Measurements from ENCODE around the gene RIOK3. TPM values are rescaled to one million over a fixed set of nuclear protein-coding genes. Genes with fewer than 3 reads are reported as not detected.

Gene RIOK3
- polyA plus RNA-seq, 2 of the 4 experiments (the other 2 are of a cell fraction): 25.3 to 43.3 TPM

GRCh38 chr18:23442958-23443357 is 10.1 kb upstream of the RIOK3 start:
- DNase-seq (ENCODE audit: low read depth in 1 of 2, low spot score in 1 of 2) (no peak), ATAC-seq (no peak), FAIRE-seq (no peak)
- Histone ChIP-seq H3K9me3 (no peaks in the 10 kb centered on the region), H3K4me3 (no peak overlapping the region), H3K4me2 (no peak overlapping the region), H3K4me1 (no peaks in the 10 kb centered on the region), H3K27ac (no peak overlapping the region)
- TF ChIP-seq MAFK (IDR thresholded peaks at IDR 0.05; ENCODE audit: partially characterized antibody) (peak; percentile 28), BHLHE40 (IDR thresholded peaks at IDR 0.05; ENCODE audit: low read depth, low read length) (no peak), POLR2AphosphoS2 (conservative IDR thresholded peaks at IDR 0.05; ENCODE audit: low read length) (no peak), SMC3 (IDR thresholded peaks at IDR 0.05) (no peak)
- CTCF ChIA-PET: interaction anchor here (1.4 kb wide), 1 partner anchor 56 kb away, joined by 5 read pairs; no protein-coding TSS in a partner anchor
- POLR2A ChIA-PET: interaction anchor here (1.0 kb wide), 1 partner anchor 10 kb away, joined by 4 read pairs; the partner anchor contains the start of gene RIOK3
- WGBS (ENCODE audit: missing lambda C conversion rate): 69% methylated on average over 3 of the region's 3 CpGs

- DNase-seq (ENCODE audit: low read depth in 1 of 2, low spot score in 1 of 2) (no peak), FAIRE-seq (no peak), ATAC-seq (no peak)
- H3K27ac ChIP-seq: no peak overlapping the region
- H3K4me1 ChIP-seq: peaks cover 9% of the 10 kb centered on the region
- WGBS (ENCODE audit: missing lambda C conversion rate): 81% methylated on average over 1 of the region's 1 CpG
- H3K4me2 ChIP-seq: no peak overlapping the region
- ChIA-PET CTCF (no interaction called here), POLR2A (no interaction called here)
- no peaks in the 10 kb centered on the region for H3K9me3 ChIP-seq
- no peak overlapping the region for H3K4me3 ChIP-seq
- TF ChIP-seq MAZ (IDR thresholded peaks at IDR 0.05; ENCODE audit: borderline replicate concordance, low read depth, low read length): no peak
- no peak for TF ChIP-seq CHD2 (IDR thresholded peaks at IDR 0.05; ENCODE audit: low read length, partially characterized antibody)
- TF ChIP-seq E2F6 (IDR thresholded peaks at IDR 0.05; ENCODE audit: borderline replicate concordance, low read depth): no peak
- no peak for TF ChIP-seq NR3C1 (IDR thresholded peaks at IDR 0.05)
- TF ChIP-seq NPAS2 (CRISPR knock-in tag; IDR thresholded peaks at IDR 0.05; ENCODE audit: borderline replicate concordance): no peak
- no peak for TF ChIP-seq PHF8 (IDR thresholded peaks at IDR 0.05; ENCODE audit: borderline replicate concordance, low read depth)
- no peak for TF ChIP-seq JUN (IDR thresholded peaks at IDR 0.05)
- TF ChIP-seq ATOH8 (CRISPR knock-in tag; IDR thresholded peaks at IDR 0.05; ENCODE audit: low read depth): no peak
- no peak for TF ChIP-seq RAD21 (conservative IDR thresholded peaks at IDR 0.05 in 1 of 2, IDR thresholded peaks at IDR 0.05 in 1 of 2)
- no peak for TF ChIP-seq EHMT2 (IDR thresholded peaks at IDR 0.05; ENCODE audit: low read depth)
- no peak for TF ChIP-seq ELK1 (IDR thresholded peaks at IDR 0.05; ENCODE audit: low read depth, low read length)
- no peak for TF ChIP-seq TFCP2L1 (CRISPR knock-in tag; IDR thresholded peaks at IDR 0.05)
- no peak for TF ChIP-seq CTCF (IDR thresholded peaks at IDR 0.05)
- no peak for TF ChIP-seq HES2 (IDR thresholded peaks at IDR 0.05)
- TF ChIP-seq FOSB (CRISPR knock-in tag; IDR thresholded peaks at IDR 0.05): no peak
Measured at GRCh38 chr18:23448291-23448690, 4.8 kb upstream of the RIOK3 start.

- ChIA-PET CTCF (no interaction called here), POLR2A (no interaction called here)
- ATAC-seq: no peak
- WGBS (ENCODE audit: missing lambda C conversion rate): 65% methylated on average over 4 of the region's 4 CpGs
- H3K4me3 ChIP-seq: no peak overlapping the region
- DNase-seq (ENCODE audit: low read depth in 1 of 2, low spot score in 1 of 2): no peak
- H3K27ac ChIP-seq: 0 out of 6 replicates have a peak overlapping the region, but pooled peaks of 1 of the 2 experiments have one; percentile 6
- no peak for FAIRE-seq
- no peak overlapping the region for H3K4me2 ChIP-seq
- H3K4me1 ChIP-seq: peaks cover 9% of the 10 kb centered on the region
- no peaks in the 10 kb centered on the region for H3K9me3 ChIP-seq
- TF ChIP-seq HDAC2 (IDR thresholded peaks at IDR 0.05): no peak
- TF ChIP-seq HMGXB4 (CRISPR knock-in tag; IDR thresholded peaks at IDR 0.05; ENCODE audit: borderline replicate concordance): no peak
- TF ChIP-seq SREBF2 (IDR thresholded peaks at IDR 0.05): no peak
- no peak for TF ChIP-seq NPAS2 (CRISPR knock-in tag; IDR thresholded peaks at IDR 0.05; ENCODE audit: borderline replicate concordance)
- TF ChIP-seq CHD2 (IDR thresholded peaks at IDR 0.05; ENCODE audit: low read length, partially characterized antibody): no peak
- TF ChIP-seq RCOR1 (IDR thresholded peaks at IDR 0.05; ENCODE audit: low read depth, low read length): no peak
- TF ChIP-seq ATOH8 (CRISPR knock-in tag; IDR thresholded peaks at IDR 0.05; ENCODE audit: low read depth): no peak
- TF ChIP-seq SMC3 (IDR thresholded peaks at IDR 0.05): no peak
- TF ChIP-seq HES2 (IDR thresholded peaks at IDR 0.05): no peak
- TF ChIP-seq EHMT2 (IDR thresholded peaks at IDR 0.05; ENCODE audit: low read depth): no peak
- no peak for TF ChIP-seq TFCP2L1 (CRISPR knock-in tag; IDR thresholded peaks at IDR 0.05)
- TF ChIP-seq TP53 (CRISPR knock-in tag; IDR thresholded peaks at IDR 0.05): no peak
- no peak for TF ChIP-seq HOXA7 (CRISPR knock-in tag; IDR thresholded peaks at IDR 0.05)
Measured at GRCh38 chr18:23450022-23450421, 3.1 kb upstream of the RIOK3 start.

Data from A549 (cell line).